B cell (primary cell): ENCODE data around the gene LHCGR. TPM values are rescaled to one million over a fixed set of nuclear protein-coding genes. Genes with fewer than 3 reads are reported as not detected.

ENCODE experiments used
- ATAC-seq: fragments of 200-7000 bp; cut with Tn5 transposase; one replicate; pipeline ENCODE4 v1.10.0; 2021; ENCODE audit warnings: low read depth, mild to moderate bottlenecking, moderate number of reproducible peaks, moderate library complexity
- CTCF ChIA-PET: fragments of 350-600 bp; sonication (Branson Sonifier 250); formaldehyde crosslinking; loops from one replicate; lab custom pipeline; 2021; ENCODE audit warnings: antibody characterized with exemption, inconsistent platforms; lab: Charles Lee
- POLR2A ChIA-PET: fragments of 350-600 bp; sonication (Branson Sonifier 250); formaldehyde crosslinking; loops from one replicate; lab custom pipeline; 2021; ENCODE audit warnings: antibody characterized with exemption; lab: Charles Lee
- DNase-seq: peaks from one replicate; pipeline ENCODE4 v3.0.0; 2013
- H2AFZ ChIP-seq: 2 replicates; pipeline ENCODE4 v1.6.1; 2012; ENCODE audit warnings: mild to moderate bottlenecking, low read depth, low read length; ENCODE audit not compliant: insufficient read depth, poor library complexity, severe bottlenecking
- H3K27ac ChIP-seq, 2 donors: 1 replicate in 1 of 2; 2 replicates in 1 of 2; pipeline ENCODE4 v1.5.1; 2012 to 2013; ENCODE audit warnings: low read length in 2 of 2, mild to moderate bottlenecking in 2 of 2, moderate library complexity in 1 of 2
- H3K27me3 ChIP-seq, 4 experiments: fragments of 200-600 bp in 1 of 4; sonication (generic) in 1 of 4; replicated peaks in 1 of 4; 1 replicate in 2 of 4; 2 replicates in 2 of 4; pipeline versions ENCODE4 v1.6.1 to v1.7.0; 2013 to 2016; ENCODE audit warnings: low read length in 3 of 4, mild to moderate bottlenecking in 2 of 4, mixed read lengths in 1 of 4, moderate library complexity in 1 of 4; ENCODE audit not compliant: insufficient read depth in 4 of 4, control insufficient read depth in 3 of 4; ENCODE audit errors: control extremely low read depth in 1 of 4
- H3K36me3 ChIP-seq, 2 experiments: replicated peaks in 1 of 2; 1 replicate in 1 of 2; 2 replicates in 1 of 2; pipeline versions ENCODE4 v1.6.1 to v1.7.1; 2013; ENCODE audit warnings: low read length in 1 of 2; ENCODE audit not compliant: insufficient read depth in 2 of 2, control insufficient read depth in 1 of 2; ENCODE audit errors: control extremely low read depth in 1 of 2, extremely low read depth in 1 of 2
- H3K4me1 ChIP-seq, 2 donors: fragments of 200-600 bp in 1 of 2; sonication (generic) in 1 of 2; 1 replicate in 1 of 2; 2 replicates in 1 of 2; pipeline versions ENCODE4 v1.5.1 to v1.6.1; 2013 to 2017; ENCODE audit warnings: low read length in 2 of 2; ENCODE audit not compliant: control insufficient read depth in 2 of 2, insufficient read depth in 2 of 2
- H3K4me2 ChIP-seq: replicated peaks from 2 replicates; pipeline ENCODE3; 2012; ENCODE audit warnings: mild to moderate bottlenecking, low read depth, low read length; ENCODE audit not compliant: poor library complexity, severe bottlenecking
- H3K4me3 ChIP-seq, 5 experiments: fragments of 200-600 bp in 1 of 5; sonication (generic) in 1 of 5; 1 replicate in 3 of 5; 2 replicates in 2 of 5; pipeline versions ENCODE4 v1.5.1 to v1.7.0; 2011 to 2016; ENCODE audit warnings: low read length in 4 of 5, mild to moderate bottlenecking in 4 of 5, low read depth in 2 of 5, control low read depth in 1 of 5, moderate library complexity in 1 of 5; ENCODE audit not compliant: insufficient read depth in 1 of 5; ENCODE audit errors: control extremely low read depth in 1 of 5, extremely low read depth in 1 of 5
- H3K79me2 ChIP-seq: fragments of 200-600 bp; sonication (generic); one replicate; pipeline ENCODE4 v1.6.0; 2016; ENCODE audit warnings: low read length; ENCODE audit not compliant: control insufficient read depth, insufficient read depth
- H3K9ac ChIP-seq: fragments of 200-600 bp; sonication (generic); 2 replicates; pipeline ENCODE4 v1.6.1; 2017; ENCODE audit warnings: mild to moderate bottlenecking, low read length, moderate library complexity
- H3K9me3 ChIP-seq, 3 donors: one replicate each; pipeline versions ENCODE4 v1.6.1 to v1.7.1; 2013; ENCODE audit warnings: low read length in 2 of 3; ENCODE audit not compliant: control insufficient read depth in 2 of 3, insufficient read depth in 1 of 3; ENCODE audit errors: control extremely low read depth in 1 of 3
- H4K20me1 ChIP-seq: 2 replicates; pipeline ENCODE4 v1.6.0; 2012; ENCODE audit warnings: mild to moderate bottlenecking, low read length; ENCODE audit not compliant: insufficient read depth, control insufficient read depth, poor library complexity, severe bottlenecking
- H3K27ac Mint-ChIP-seq: one replicate; pipeline ENCODE4 v1.8.0; 2021; ENCODE audit warnings: mixed read lengths
- H3K27me3 Mint-ChIP-seq: one replicate; pipeline ENCODE4 v1.8.0; 2021; ENCODE audit warnings: mixed read lengths
- H3K4me1 Mint-ChIP-seq: one replicate; pipeline ENCODE4 v1.8.0; 2021; ENCODE audit warnings: mixed read lengths
- H3K4me3 Mint-ChIP-seq: one replicate; pipeline ENCODE4 v1.8.0; 2021; ENCODE audit warnings: mixed read lengths
- H3K9me3 Mint-ChIP-seq: one replicate; pipeline ENCODE4 v1.8.0; 2022; ENCODE audit warnings: mixed read lengths; ENCODE audit not compliant: insufficient read depth
- EZH2 ChIP-seq: IDR thresholded peaks from 2 replicates; pipeline ENCODE4 v1.6.1; 2012; ENCODE audit warnings: borderline replicate concordance, low read depth, mild to moderate bottlenecking, moderate library complexity, low read length; ENCODE audit not compliant: insufficient read depth, poor library complexity, severe bottlenecking
- WGBS: methylation state at CpG from one replicate; pipeline ENCODE4 v1.1.5; 2013; ENCODE audit warnings: missing lambda C conversion rate; ENCODE audit not compliant: insufficient coverage; 5-methylcytosine and 5-hydroxymethylcytosine counted together
- intact Hi-C: fragments of 100-400 bp; cut with micrococcal nuclease; formaldehyde crosslinking; loops from one replicate; pipeline ENCODE4 v1.10.0; 2022
- polyA plus RNA-seq: library from polyadenylated mRNA; depleted of rRNA; stranded (reverse); fragments of >200 nt; gene quantifications from 2 replicates; pipeline ENCODE4 v1.2.3, GENCODE V29; 2012
- total RNA-seq, 2 donors: library from RNA; stranded (reverse); fragments of 120-200 nt in 1 of 2; gene quantifications; 1 replicate in 1 of 2; 2 replicates in 1 of 2; pipeline versions ENCODE4 v1.2.3 to v1.2.4, GENCODE V29; 2013 to 2022
- TF ChIP-seq, protein P1 (sequence below): fragments of 200-600 bp; IDR thresholded peaks from one replicate; pipeline ENCODE4 v1.8.0; 2022; ENCODE audit warnings: antibody characterized with exemption, mild to moderate bottlenecking

Gene LHCGR
- total and polyA plus RNA-seq, 2 donors (not counting 1 experiment from before 2014, with no cell fraction given), result not detected

DNA sequence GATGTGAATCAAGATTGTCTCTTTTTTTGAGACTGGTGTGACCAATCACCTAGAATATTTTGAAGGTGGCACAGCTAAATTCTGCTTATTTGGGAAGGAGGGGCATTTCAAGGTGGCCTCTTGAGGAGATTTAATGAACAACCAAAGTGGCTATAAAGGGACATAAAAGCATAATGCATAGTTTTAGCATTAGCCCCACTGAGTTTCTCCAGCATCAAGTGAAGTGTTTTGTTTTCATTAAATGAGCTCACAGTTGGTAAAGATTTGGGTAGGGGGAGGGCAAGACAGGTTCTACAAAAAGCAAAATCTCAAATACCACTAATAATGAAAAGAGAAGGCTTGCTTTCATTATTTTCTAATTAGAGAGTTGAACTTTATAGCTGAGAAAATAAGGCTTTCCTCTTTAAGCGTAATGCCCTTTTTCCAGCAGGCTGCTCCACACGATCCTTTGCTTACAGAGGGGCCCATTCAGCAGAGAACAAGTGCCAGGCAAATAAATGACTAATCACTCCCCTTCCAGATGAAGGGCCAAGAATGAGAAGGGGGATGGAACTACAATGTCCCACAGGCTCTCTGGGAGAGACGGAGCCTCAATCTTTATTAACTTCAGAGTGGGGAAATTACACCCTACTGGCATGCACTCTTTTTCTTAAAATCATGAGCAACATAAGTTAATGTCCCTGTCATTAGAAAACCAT lies 35.9 kb downstream of the LHCGR start:
- H3K9me3 Mint-ChIP-seq, result no peaks in the 10 kb centered on the region
- intact Hi-C loops, result no loop called here
- no peaks in the 10 kb centered on the region for H4K20me1 ChIP-seq
- ATAC-seq, result no peak
- no peak overlapping the region for H3K4me3 Mint-ChIP-seq
- H3K27me3 Mint-ChIP-seq, result peaks cover 8% of the 10 kb centered on the region
- H3K27ac ChIP-seq, result no peak overlapping the region
- no peak overlapping the region for H3K9ac ChIP-seq
- no peak overlapping the region for H3K27ac Mint-ChIP-seq
- CTCF ChIA-PET, result no interaction called here
- H3K4me1 ChIP-seq, result no peaks in the 10 kb centered on the region
- H3K27me3 ChIP-seq, result no peaks in the 10 kb centered on the region
- no peak overlapping the region for H2AFZ ChIP-seq
- no peak overlapping the region for H3K4me2 ChIP-seq
- no peaks in the 10 kb centered on the region for H3K4me1 Mint-ChIP-seq
- no peak overlapping the region for H3K4me3 ChIP-seq
- TF ChIP-seq, protein P1, sequence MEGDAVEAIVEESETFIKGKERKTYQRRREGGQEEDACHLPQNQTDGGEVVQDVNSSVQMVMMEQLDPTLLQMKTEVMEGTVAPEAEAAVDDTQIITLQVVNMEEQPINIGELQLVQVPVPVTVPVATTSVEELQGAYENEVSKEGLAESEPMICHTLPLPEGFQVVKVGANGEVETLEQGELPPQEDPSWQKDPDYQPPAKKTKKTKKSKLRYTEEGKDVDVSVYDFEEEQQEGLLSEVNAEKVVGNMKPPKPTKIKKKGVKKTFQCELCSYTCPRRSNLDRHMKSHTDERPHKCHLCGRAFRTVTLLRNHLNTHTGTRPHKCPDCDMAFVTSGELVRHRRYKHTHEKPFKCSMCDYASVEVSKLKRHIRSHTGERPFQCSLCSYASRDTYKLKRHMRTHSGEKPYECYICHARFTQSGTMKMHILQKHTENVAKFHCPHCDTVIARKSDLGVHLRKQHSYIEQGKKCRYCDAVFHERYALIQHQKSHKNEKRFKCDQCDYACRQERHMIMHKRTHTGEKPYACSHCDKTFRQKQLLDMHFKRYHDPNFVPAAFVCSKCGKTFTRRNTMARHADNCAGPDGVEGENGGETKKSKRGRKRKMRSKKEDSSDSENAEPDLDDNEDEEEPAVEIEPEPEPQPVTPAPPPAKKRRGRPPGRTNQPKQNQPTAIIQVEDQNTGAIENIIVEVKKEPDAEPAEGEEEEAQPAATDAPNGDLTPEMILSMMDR, result no peak
- TF ChIP-seq EZH2, result no peak
- H3K9me3 ChIP-seq, result no peaks in the 10 kb centered on the region
- POLR2A ChIA-PET, result no interaction called here
- no peak for DNase-seq
- no peaks in the 10 kb centered on the region for H3K36me3 ChIP-seq
- H3K79me2 ChIP-seq, result no peaks in the 10 kb centered on the region
- no CpG with 5 or more reads among the region's 3 CpGs for WGBS

DNA sequence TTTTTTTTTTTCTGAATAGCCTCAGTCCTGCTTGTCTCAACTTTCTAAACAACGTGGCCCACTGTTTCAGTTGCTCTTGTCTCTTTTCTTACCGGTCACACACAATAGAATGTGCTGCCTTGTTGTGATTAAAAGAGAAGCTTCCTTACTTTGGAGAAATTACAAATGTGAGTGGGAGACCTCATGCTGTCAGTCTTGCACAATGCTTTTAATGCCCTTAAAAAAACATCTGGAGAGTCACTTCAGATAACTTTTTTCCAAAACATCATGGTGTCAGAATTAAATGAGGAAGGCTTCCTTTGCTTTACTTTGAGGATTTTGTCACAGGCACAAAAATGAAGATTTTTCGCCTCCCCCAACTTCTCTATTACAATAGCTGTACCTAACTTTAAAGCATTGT lies 37.7 kb downstream of the LHCGR start:
- POLR2A ChIA-PET, result no interaction called here
- no peak overlapping the region for H3K27ac Mint-ChIP-seq

More for the DNA sequence above, 37.7 kb downstream of the LHCGR start:
- CTCF ChIA-PET, result no interaction called here
- intact Hi-C loops, result no loop called here
- Histone ChIP-seq H3K4me2 (no peak overlapping the region), H3K27ac (no peak overlapping the region), H4K20me1 (no peaks in the 10 kb centered on the region), H3K9ac (no peak overlapping the region), H3K36me3 (no peaks in the 10 kb centered on the region), H3K9me3 (no peaks in the 10 kb centered on the region), H2AFZ (no peak overlapping the region), H3K4me1 (no peaks in the 10 kb centered on the region), H3K79me2 (no peaks in the 10 kb centered on the region), H3K27me3 (no peaks in the 10 kb centered on the region), H3K4me3 (no peak overlapping the region)
- Mint-ChIP-seq H3K4me3 (no peak overlapping the region), H3K27me3 (peaks cover 13% of the 10 kb centered on the region), H3K4me1 (no peaks in the 10 kb centered on the region), H3K9me3 (no peaks in the 10 kb centered on the region)
- DNase-seq (no peak), ATAC-seq (no peak)
- TF ChIP-seq, protein P1, result no peak
- no peak for TF ChIP-seq EZH2
- WGBS, result no CpG with 5 or more reads among the region's 3 CpGs
